SK-N-SH (cell line): ENCODE results near the gene TMA7. TPM values are rescaled to one million over a fixed set of nuclear protein-coding genes. Genes with fewer than 3 reads are reported as not detected.

ENCODE experiments used
- CTCF ChIA-PET: fragments of 300-600, 350-600 bp; formaldehyde crosslinking; extraction: SDS; loops from one replicate; lab custom pipeline; 2021; lab: Yijun Ruan, JAX
- POLR2A ChIA-PET: fragments of 350-600 bp; sonication (Branson Sonifier 250); formaldehyde crosslinking; extraction: SDS; loops from one replicate; lab custom pipeline; 2020; ENCODE audit warnings: antibody characterized with exemption, inconsistent platforms; lab: Yijun Ruan, JAX
- DNase-seq: peaks from one replicate; pipeline ENCODE4 v3.0.0; 2012
- H2AFZ ChIP-seq: fragments of 200-600 bp; sonication (generic); 2 replicates; pipeline ENCODE4 v1.8.1; 2016; ENCODE audit warnings: antibody characterized with exemption, mild to moderate bottlenecking, low read depth
- H3F3A ChIP-seq: fragments of 200-600 bp; sonication (generic); replicated peaks from 2 replicates; pipeline ENCODE3; 2016; ENCODE audit warnings: antibody characterized with exemption, mild to moderate bottlenecking; ENCODE audit not compliant: insufficient read depth
- H3K27ac ChIP-seq, 2 experiments: fragments of 200-500 bp in 1 of 2; fragments of 200-600 bp in 1 of 2; sonication (Bioruptor generic) in 1 of 2; sonication (generic), shearing (Covaris generic) in 1 of 2; 2 replicates each; pipeline versions ENCODE4 v1.5.1 to v1.6.1; 2014 to 2016; ENCODE audit warnings: low read depth in 2 of 2, inconsistent platforms in 1 of 2, low read length in 1 of 2, mild to moderate bottlenecking in 1 of 2, mixed read lengths in 1 of 2
- H3K27me3 ChIP-seq: fragments of 200-600 bp; sonication (generic), shearing (Covaris generic); 2 replicates; pipeline ENCODE4 v1.6.1; 2016; ENCODE audit warnings: mixed run types; ENCODE audit not compliant: insufficient read depth
- H3K36me3 ChIP-seq, 2 experiments: fragments of 200-500 bp in 1 of 2; fragments of 200-600 bp in 1 of 2; sonication (Bioruptor generic) in 1 of 2; sonication (generic) in 1 of 2; replicated peaks in 1 of 2; 2 replicates each; pipeline versions ENCODE3 to v1.5.1; 2014 to 2016; ENCODE audit warnings: low read length in 1 of 2, mild to moderate bottlenecking in 1 of 2; ENCODE audit not compliant: insufficient read depth in 2 of 2, control insufficient read depth in 1 of 2
- H3K4me1 ChIP-seq, 2 experiments: fragments of 200-500 bp in 1 of 2; fragments of 200-600 bp in 1 of 2; sonication (Bioruptor generic) in 1 of 2; sonication (generic), shearing (Covaris generic) in 1 of 2; 2 replicates each; pipeline versions ENCODE4 v1.5.1 to v1.6.1; 2014 to 2016; ENCODE audit warnings: low read depth in 1 of 2, low read length in 1 of 2, mixed run types in 1 of 2; ENCODE audit not compliant: insufficient read depth in 2 of 2, control insufficient read depth in 1 of 2
- H3K4me2 ChIP-seq: fragments of 200-600 bp; sonication (generic), shearing (Covaris generic); 2 replicates; pipeline ENCODE4 v1.6.1; 2017; ENCODE audit warnings: mixed run types
- H3K4me3 ChIP-seq, 2 experiments: fragments of 200-500 bp in 1 of 2; fragments of 200-600 bp in 1 of 2; sonication (Bioruptor generic) in 1 of 2; sonication (generic), shearing (Covaris generic) in 1 of 2; 2 replicates each; pipeline versions ENCODE4 v1.5.1 to v1.8.1; 2014 to 2016; ENCODE audit warnings: low read depth in 2 of 2, inconsistent platforms in 1 of 2, low read length in 1 of 2, mild to moderate bottlenecking in 1 of 2, mixed read lengths in 1 of 2, moderate library complexity in 1 of 2
- H3K79me2 ChIP-seq: fragments of 200-600 bp; sonication (generic); 2 replicates; pipeline ENCODE4 v1.8.1; 2017; ENCODE audit warnings: mild to moderate bottlenecking; ENCODE audit not compliant: insufficient read depth
- H3K9ac ChIP-seq: fragments of 200-600 bp; sonication (generic); 2 replicates; pipeline ENCODE4 v1.6.1; 2017; ENCODE audit warnings: mixed run types
- H3K9me2 ChIP-seq: fragments of 200-600 bp; sonication (generic); 2 replicates; pipeline ENCODE4 v1.6.1; 2017; ENCODE audit warnings: mixed run types
- H3K9me3 ChIP-seq: fragments of 200-600 bp; sonication (generic); 2 replicates; pipeline ENCODE4 v1.6.1; 2017; ENCODE audit warnings: mixed run types, mild to moderate bottlenecking, moderate library complexity
- H4K20me1 ChIP-seq: fragments of 200-600 bp; sonication (generic); 2 replicates; pipeline ENCODE4 v1.6.1; 2017; ENCODE audit warnings: mild to moderate bottlenecking, mixed run types; ENCODE audit not compliant: insufficient read depth
- ELF1 ChIP-seq: IDR thresholded peaks from 2 replicates; pipeline ENCODE4 v1.4.0; 2012
- EP300 ChIP-seq, 2 experiments: IDR thresholded peaks; 2 replicates each; pipeline versions ENCODE4 v1.4.0 to v1.6.1; 2012; ENCODE audit warnings: borderline replicate concordance in 1 of 2, low read depth in 1 of 2, low read length in 1 of 2
- NFIC ChIP-seq: IDR thresholded peaks from 2 replicates; pipeline ENCODE4 v1.4.0; 2012; ENCODE audit warnings: borderline replicate concordance
- NRF1 ChIP-seq: IDR thresholded peaks from 2 replicates; pipeline ENCODE4 v1.6.1; 2012; ENCODE audit warnings: low read depth, mild to moderate bottlenecking, low read length
- POLR2AphosphoS5 ChIP-seq: IDR thresholded peaks from 2 replicates; pipeline ENCODE4 v1.6.1; 2012; ENCODE audit warnings: low read depth, low read length
- RFX5 ChIP-seq: IDR thresholded peaks from 2 replicates; pipeline ENCODE4 v1.6.1; 2012; ENCODE audit warnings: mild to moderate bottlenecking, improper control_type of control experiment, low read length
- RXRA ChIP-seq: IDR thresholded peaks from 2 replicates; pipeline ENCODE4 v1.4.0; 2012; ENCODE audit warnings: low read depth, mild to moderate bottlenecking, borderline replicate concordance
- TCF12 ChIP-seq: IDR thresholded peaks from 2 replicates; pipeline ENCODE4 v1.4.0; 2012
- USF1 ChIP-seq: IDR thresholded peaks from 2 replicates; pipeline ENCODE4 v1.4.0; 2012; ENCODE audit warnings: low read depth, borderline replicate concordance
- YY1 ChIP-seq: IDR thresholded peaks from 2 replicates; pipeline ENCODE4 v1.4.0; 2012; ENCODE audit warnings: low read depth, mild to moderate bottlenecking
- WGBS: methylation state at CpG from one replicate; pipeline ENCODE4 v1.1.6; 2017; ENCODE audit warnings: low lambda C conversion rate; 5-methylcytosine and 5-hydroxymethylcytosine counted together
- polyA plus RNA-seq, 3 experiments: library from polyadenylated mRNA; depleted of rRNA; stranded (reverse); fragments of >200 nt; gene quantifications; 2 replicates each; pipeline ENCODE4 v1.2.3, GENCODE V29; 2012
- TF ChIP-seq, protein P1 (sequence below): fragments of 200-600 bp; sonication (generic); IDR thresholded peaks from 2 replicates; pipeline ENCODE4 v1.6.1; 2017; ENCODE audit warnings: antibody characterized with exemption, mild to moderate bottlenecking, moderate library complexity
- TF ChIP-seq, protein P2 (sequence below): IDR thresholded peaks from 2 replicates; pipeline ENCODE4 v1.4.0; 2012; ENCODE audit warnings: low read depth, borderline replicate concordance
- TF ChIP-seq, protein P3 (sequence below): fragments of 150-350 bp; IDR thresholded peaks from 2 replicates; pipeline ENCODE4 v1.6.1; 2017; ENCODE audit warnings: antibody characterized with exemption, low read length, low read depth, borderline replicate concordance

The TMA7 gene
- polyA plus RNA-seq, 1 of the 3 experiments (the other 2 are of a cell fraction): 438 TPM

DNA sequence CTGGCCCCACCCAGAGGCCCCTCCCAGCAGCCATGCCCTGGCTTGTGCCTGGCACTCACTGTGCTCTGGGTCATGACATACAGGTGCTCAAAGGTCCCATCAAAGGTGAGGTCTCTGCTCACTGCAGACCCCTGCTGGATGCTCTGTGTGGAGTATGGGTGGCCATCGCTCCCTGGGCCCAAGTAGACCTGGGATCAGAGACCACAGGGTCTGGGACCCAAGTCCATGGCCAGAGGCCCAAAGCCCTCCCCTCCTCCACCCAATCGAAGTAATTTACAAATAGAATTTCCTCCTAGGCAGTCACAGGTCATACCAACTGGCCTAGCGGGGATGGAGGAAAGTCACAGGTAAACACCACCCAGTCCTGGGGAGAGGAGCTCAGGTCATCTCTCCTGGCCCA lies 17.8 kb upstream of the TMA7 start:
- Histone ChIP-seq H4K20me1 (no peaks in the 10 kb centered on the region), H3K79me2 (peaks cover 44% of the 10 kb centered on the region; the same call in 1 of the 2 replicates), H3K36me3 (peaks cover 0 to 24% of the 10 kb centered on the region in 2 experiments)

DNA sequence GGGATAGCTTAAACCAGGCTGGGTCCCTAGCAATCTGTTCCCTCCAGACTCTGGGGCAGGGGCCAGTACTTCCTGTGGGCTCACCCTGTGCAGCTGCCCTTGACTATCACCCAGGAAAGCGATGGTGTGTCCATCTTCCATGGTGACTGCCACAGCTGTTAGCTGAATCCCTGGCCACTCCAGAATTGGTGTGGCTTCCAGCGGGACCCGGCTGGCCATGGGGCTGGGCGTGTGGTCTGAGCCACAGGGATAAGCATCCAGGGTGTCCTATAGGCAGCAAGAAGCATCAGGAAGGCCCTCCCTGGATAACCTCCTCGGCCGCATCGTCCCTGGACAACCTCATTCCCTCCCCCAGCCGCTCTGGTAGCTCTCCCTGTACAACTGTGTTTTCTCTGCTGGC lies 17.4 kb upstream of the TMA7 start:
- H3K9me2 ChIP-seq: no peaks in the 10 kb centered on the region
- no peaks in the 10 kb centered on the region for H3K9me3 ChIP-seq
- no peak overlapping the region for H3K4me2 ChIP-seq
- no peaks in the 10 kb centered on the region for H3K27me3 ChIP-seq
- no peaks in the 10 kb centered on the region for H4K20me1 ChIP-seq
- peaks cover 48% of the 10 kb centered on the region for H3K79me2 ChIP-seq
- POLR2A ChIA-PET: interaction anchor here (0.9 kb wide), 1 partner anchor 24 kb away, joined by 3 read pairs; the partner anchor contains the start of gene ATRIP
- 96% methylated on average over 4 of the region's 8 CpGs for WGBS
- H3K4me3 ChIP-seq: no peak overlapping the region
- H3K27ac ChIP-seq: no peak overlapping the region; a peak in 1 of 4 replicates
- TF ChIP-seq, protein P1, sequence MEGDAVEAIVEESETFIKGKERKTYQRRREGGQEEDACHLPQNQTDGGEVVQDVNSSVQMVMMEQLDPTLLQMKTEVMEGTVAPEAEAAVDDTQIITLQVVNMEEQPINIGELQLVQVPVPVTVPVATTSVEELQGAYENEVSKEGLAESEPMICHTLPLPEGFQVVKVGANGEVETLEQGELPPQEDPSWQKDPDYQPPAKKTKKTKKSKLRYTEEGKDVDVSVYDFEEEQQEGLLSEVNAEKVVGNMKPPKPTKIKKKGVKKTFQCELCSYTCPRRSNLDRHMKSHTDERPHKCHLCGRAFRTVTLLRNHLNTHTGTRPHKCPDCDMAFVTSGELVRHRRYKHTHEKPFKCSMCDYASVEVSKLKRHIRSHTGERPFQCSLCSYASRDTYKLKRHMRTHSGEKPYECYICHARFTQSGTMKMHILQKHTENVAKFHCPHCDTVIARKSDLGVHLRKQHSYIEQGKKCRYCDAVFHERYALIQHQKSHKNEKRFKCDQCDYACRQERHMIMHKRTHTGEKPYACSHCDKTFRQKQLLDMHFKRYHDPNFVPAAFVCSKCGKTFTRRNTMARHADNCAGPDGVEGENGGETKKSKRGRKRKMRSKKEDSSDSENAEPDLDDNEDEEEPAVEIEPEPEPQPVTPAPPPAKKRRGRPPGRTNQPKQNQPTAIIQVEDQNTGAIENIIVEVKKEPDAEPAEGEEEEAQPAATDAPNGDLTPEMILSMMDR: no peak
- TF ChIP-seq RFX5 (no peak), NRF1 (no peak), TCF12 (no peak), YY1 (no peak), USF1 (no peak), NFIC (no peak), POLR2AphosphoS5 (no peak), RXRA (no peak), EP300 (IDR thresholded peaks at IDR 0.05; ENCODE audit: borderline replicate concordance in 1 of 2, low read depth in 1 of 2, low read length in 1 of 2) (no peak), ELF1 (no peak)
- TF ChIP-seq, protein P2, sequence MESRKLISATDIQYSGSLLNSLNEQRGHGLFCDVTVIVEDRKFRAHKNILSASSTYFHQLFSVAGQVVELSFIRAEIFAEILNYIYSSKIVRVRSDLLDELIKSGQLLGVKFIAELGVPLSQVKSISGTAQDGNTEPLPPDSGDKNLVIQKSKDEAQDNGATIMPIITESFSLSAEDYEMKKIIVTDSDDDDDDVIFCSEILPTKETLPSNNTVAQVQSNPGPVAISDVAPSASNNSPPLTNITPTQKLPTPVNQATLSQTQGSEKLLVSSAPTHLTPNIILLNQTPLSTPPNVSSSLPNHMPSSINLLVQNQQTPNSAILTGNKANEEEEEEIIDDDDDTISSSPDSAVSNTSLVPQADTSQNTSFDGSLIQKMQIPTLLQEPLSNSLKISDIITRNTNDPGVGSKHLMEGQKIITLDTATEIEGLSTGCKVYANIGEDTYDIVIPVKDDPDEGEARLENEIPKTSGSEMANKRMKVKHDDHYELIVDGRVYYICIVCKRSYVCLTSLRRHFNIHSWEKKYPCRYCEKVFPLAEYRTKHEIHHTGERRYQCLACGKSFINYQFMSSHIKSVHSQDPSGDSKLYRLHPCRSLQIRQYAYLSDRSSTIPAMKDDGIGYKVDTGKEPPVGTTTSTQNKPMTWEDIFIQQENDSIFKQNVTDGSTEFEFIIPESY: no peak
- TF ChIP-seq, protein P3, sequence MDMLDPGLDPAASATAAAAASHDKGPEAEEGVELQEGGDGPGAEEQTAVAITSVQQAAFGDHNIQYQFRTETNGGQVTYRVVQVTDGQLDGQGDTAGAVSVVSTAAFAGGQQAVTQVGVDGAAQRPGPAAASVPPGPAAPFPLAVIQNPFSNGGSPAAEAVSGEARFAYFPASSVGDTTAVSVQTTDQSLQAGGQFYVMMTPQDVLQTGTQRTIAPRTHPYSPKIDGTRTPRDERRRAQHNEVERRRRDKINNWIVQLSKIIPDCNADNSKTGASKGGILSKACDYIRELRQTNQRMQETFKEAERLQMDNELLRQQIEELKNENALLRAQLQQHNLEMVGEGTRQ: no peak
- H3K9ac ChIP-seq: no peak overlapping the region
- no peaks in the 10 kb centered on the region for H3F3A ChIP-seq
- H3K36me3 ChIP-seq: peaks cover 0 to 21% of the 10 kb centered on the region in 2 experiments
- peaks cover 4 to 49% of the 10 kb centered on the region in 2 experiments; a peak in 2 of 4 replicates for H3K4me1 ChIP-seq
- CTCF ChIA-PET: interaction anchor here (1.0 to 14.1 kb wide), 7 partner anchors 12 to 190 kb away, joined by 3 to 156 read pairs (median 3); no protein-coding TSS in a partner anchor
- no peak for DNase-seq
- no peak overlapping the region for H2AFZ ChIP-seq

More for the DNA sequence above, 17.8 kb upstream of the TMA7 start:
- Histone ChIP-seq H2AFZ (no peak overlapping the region), H3K27ac (no peak overlapping the region; a peak in 1 of 4 replicates), H3K9ac (no peak overlapping the region), H3K9me2 (no peaks in the 10 kb centered on the region), H3K4me1 (peaks cover 0 to 45% of the 10 kb centered on the region in 2 experiments; a peak in 2 of 4 replicates), H3F3A (no peaks in the 10 kb centered on the region), H3K9me3 (no peaks in the 10 kb centered on the region), H3K4me2 (no peak overlapping the region), H3K4me3 (no peak overlapping the region), H3K27me3 (no peaks in the 10 kb centered on the region)
- POLR2A ChIA-PET: interaction anchor here (0.9 kb wide), 1 partner anchor 24 kb away, joined by 3 read pairs; the partner anchor contains the start of gene ATRIP
- CTCF ChIA-PET: interaction anchor here (1.0 to 14.1 kb wide), 7 partner anchors 12 to 190 kb away, joined by 3 to 156 read pairs (median 3); no protein-coding TSS in a partner anchor
- WGBS: 80% methylated on average over 2 of the region's 3 CpGs
- TF ChIP-seq, protein P1: 0 out of 2 replicates have a peak, but pooled peaks have one; percentile 13
- TF ChIP-seq NFIC: no peak
- DNase-seq: no peak
